Breast epithelium (tissue), 3 donors: ENCODE results near the gene KLHL36.
"Not testable (repeated sequence)": the region's sequence is repeated elsewhere in the genome, so short reads cannot be mapped to it uniquely, and the experiment has no call there.

Experiments used
- POLR2A ChIP-seq: fragments of 450-650 bp; IDR thresholded peaks from one replicate; pipeline ENCODE4 v1.6.1; 2016; ENCODE audit warnings: antibody characterized with exemption, mild to moderate bottlenecking, moderate library complexity
- POLR2AphosphoS5 ChIP-seq, 3 donors: sonication (generic); formaldehyde crosslinking; IDR thresholded peaks; one replicate each; pipeline ENCODE4 v1.6.1; 2017; ENCODE audit warnings: antibody characterized with exemption in 3 of 3
- TF ChIP-seq, protein P1 (sequence below), 3 donors: fragments of 450-650 bp; IDR thresholded peaks; one replicate each; pipeline ENCODE4 v1.5.1; 2016 to 2017; ENCODE audit warnings: antibody characterized with exemption in 3 of 3, mild to moderate bottlenecking in 3 of 3, moderate library complexity in 3 of 3

DNA sequence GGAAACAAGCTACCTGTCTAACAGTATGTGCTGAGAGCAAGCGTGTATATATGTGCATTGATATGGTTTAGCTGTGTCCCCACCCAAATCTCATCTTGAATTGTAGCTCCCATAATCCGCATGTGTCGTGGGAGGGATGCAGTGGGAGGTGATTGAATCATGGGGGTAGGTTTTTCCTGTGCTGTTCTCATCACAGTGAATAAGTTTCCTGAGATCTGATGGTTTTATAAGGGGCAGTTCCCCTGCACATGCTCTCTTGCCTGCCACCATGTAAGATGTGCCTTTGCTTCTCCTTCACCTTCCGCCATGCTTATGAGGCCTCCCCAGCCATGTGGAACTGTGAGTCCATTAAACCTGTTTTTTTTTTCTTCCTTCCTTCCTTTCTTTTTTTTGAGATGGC is 39.9 kb downstream of the KLHL36 start:
- TF ChIP-seq, protein P1, sequence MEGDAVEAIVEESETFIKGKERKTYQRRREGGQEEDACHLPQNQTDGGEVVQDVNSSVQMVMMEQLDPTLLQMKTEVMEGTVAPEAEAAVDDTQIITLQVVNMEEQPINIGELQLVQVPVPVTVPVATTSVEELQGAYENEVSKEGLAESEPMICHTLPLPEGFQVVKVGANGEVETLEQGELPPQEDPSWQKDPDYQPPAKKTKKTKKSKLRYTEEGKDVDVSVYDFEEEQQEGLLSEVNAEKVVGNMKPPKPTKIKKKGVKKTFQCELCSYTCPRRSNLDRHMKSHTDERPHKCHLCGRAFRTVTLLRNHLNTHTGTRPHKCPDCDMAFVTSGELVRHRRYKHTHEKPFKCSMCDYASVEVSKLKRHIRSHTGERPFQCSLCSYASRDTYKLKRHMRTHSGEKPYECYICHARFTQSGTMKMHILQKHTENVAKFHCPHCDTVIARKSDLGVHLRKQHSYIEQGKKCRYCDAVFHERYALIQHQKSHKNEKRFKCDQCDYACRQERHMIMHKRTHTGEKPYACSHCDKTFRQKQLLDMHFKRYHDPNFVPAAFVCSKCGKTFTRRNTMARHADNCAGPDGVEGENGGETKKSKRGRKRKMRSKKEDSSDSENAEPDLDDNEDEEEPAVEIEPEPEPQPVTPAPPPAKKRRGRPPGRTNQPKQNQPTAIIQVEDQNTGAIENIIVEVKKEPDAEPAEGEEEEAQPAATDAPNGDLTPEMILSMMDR (IDR thresholded peaks at IDR 0.05), result not testable (repeated sequence)
- TF ChIP-seq POLR2A; POLR2AphosphoS5 (IDR thresholded peaks at IDR 0.05): not testable (repeated sequence)
